ENCODE results near the gene NXN. TPM values are rescaled to one million over a fixed set of nuclear protein-coding genes. Genes with fewer than 3 reads are reported as not detected.

The NXN gene
- total RNA-seq, 1 experiment from 2014 or later = 57.3 TPM

- POLR2A ChIA-PET = interaction anchor here (1.3 to 11.8 kb wide), 2 partner anchors 13 to 88 kb away, joined by 8 to 159 read pairs; no protein-coding TSS in a partner anchor
- no peak for DNase-seq (ENCODE audit: unreplicated experiment)
- Mint-ChIP-seq H3K4me3 (ENCODE audit: unreplicated experiment) (no peak overlapping the region), H3K27ac (ENCODE audit: low read depth, unreplicated experiment) (no peak overlapping the region), H3K9me3 (ENCODE audit: unreplicated experiment) (no peaks in the 10 kb centered on the region), H3K36me3 (ENCODE audit: insufficient read depth, unreplicated experiment) (peaks cover 6% of the 10 kb centered on the region), H3K4me1 (ENCODE audit: insufficient read depth, unreplicated experiment) (peaks cover 11% of the 10 kb centered on the region), H3K27me3 (ENCODE audit: insufficient read depth, unreplicated experiment) (no peaks in the 10 kb centered on the region)
- TF ChIP-seq CTCF (IDR thresholded peaks at IDR 0.05; ENCODE audit: unreplicated experiment) = no peak
- no TSS peak for BruUV-seq (replicated peaks)
- intact Hi-C loops (cut with micrococcal nuclease) = no loop called here
- CTCF ChIA-PET = interaction anchor here (0.6 kb wide), 1 partner anchor 27 kb away, joined by 3 read pairs; the partner anchor contains the start of gene TIMM22
These were observed 9.7 kb downstream of the NXN start for GRCh38 chr17:969811-970355.

GRCh38 chr17:968812-969730 is 10.5 kb downstream of the NXN start:
- ChIA-PET CTCF (no interaction called here), POLR2A (no interaction called here)
- H3K9me3 Mint-ChIP-seq (ENCODE audit: unreplicated experiment) = no peaks in the 10 kb centered on the region
- H3K4me3 Mint-ChIP-seq (ENCODE audit: unreplicated experiment) = no peak overlapping the region
- H3K4me1 Mint-ChIP-seq (ENCODE audit: insufficient read depth, unreplicated experiment) = peaks cover 11% of the 10 kb centered on the region
- H3K36me3 Mint-ChIP-seq (ENCODE audit: insufficient read depth, unreplicated experiment) = peaks cover 6% of the 10 kb centered on the region
- no peak for DNase-seq (ENCODE audit: unreplicated experiment)
- TF ChIP-seq CTCF (IDR thresholded peaks at IDR 0.05; ENCODE audit: unreplicated experiment) = no peak
- intact Hi-C loops (cut with micrococcal nuclease) = no loop called here
- no peak overlapping the region for H3K27ac Mint-ChIP-seq (ENCODE audit: low read depth, unreplicated experiment)
- BruUV-seq (replicated peaks) = no TSS peak
- no peaks in the 10 kb centered on the region for H3K27me3 Mint-ChIP-seq (ENCODE audit: insufficient read depth, unreplicated experiment)

GRCh38 chr17:967122-967521 is 12.5 kb downstream of the NXN start:
- DNase-seq (ENCODE audit: unreplicated experiment) = no peak
- H3K4me3 Mint-ChIP-seq (ENCODE audit: unreplicated experiment) = no peak overlapping the region
- H3K27me3 Mint-ChIP-seq (ENCODE audit: insufficient read depth, unreplicated experiment) = no peaks in the 10 kb centered on the region
- intact Hi-C loops (cut with micrococcal nuclease) = no loop called here
- H3K27ac Mint-ChIP-seq (ENCODE audit: low read depth, unreplicated experiment) = no peak overlapping the region
- H3K9me3 Mint-ChIP-seq (ENCODE audit: unreplicated experiment) = no peaks in the 10 kb centered on the region
- H3K4me1 Mint-ChIP-seq (ENCODE audit: insufficient read depth, unreplicated experiment) = peaks cover 4% of the 10 kb centered on the region
- POLR2A ChIA-PET = no interaction called here
- CTCF ChIA-PET = interaction anchor here (0.6 kb wide), 1 partner anchor 99 kb away, joined by 3 read pairs; no protein-coding TSS in a partner anchor
- no peak for TF ChIP-seq CTCF (IDR thresholded peaks at IDR 0.05; ENCODE audit: unreplicated experiment)
- no TSS peak for BruUV-seq (replicated peaks)
- peaks cover 6% of the 10 kb centered on the region for H3K36me3 Mint-ChIP-seq (ENCODE audit: insufficient read depth, unreplicated experiment)

GRCh38 chr17:965311-965989 is 14.1 kb downstream of the NXN start:
- no peaks in the 10 kb centered on the region for H3K27me3 Mint-ChIP-seq (ENCODE audit: insufficient read depth, unreplicated experiment)
- H3K27ac Mint-ChIP-seq (ENCODE audit: low read depth, unreplicated experiment) = no peak overlapping the region
- POLR2A ChIA-PET = interaction anchor here (0.6 to 1.7 kb wide), 4 partner anchors 9 to 82 kb away, joined by 4 to 7 read pairs (median 5); no protein-coding TSS in a partner anchor
- TF ChIP-seq CTCF (IDR thresholded peaks at IDR 0.05; ENCODE audit: unreplicated experiment) = no peak
- H3K4me3 Mint-ChIP-seq (ENCODE audit: unreplicated experiment) = no peak overlapping the region
- H3K4me1 Mint-ChIP-seq (ENCODE audit: insufficient read depth, unreplicated experiment) = peaks cover 4% of the 10 kb centered on the region
- CTCF ChIA-PET = interaction anchor here (0.6 to 1.0 kb wide), 6 partner anchors 14 to 292 kb away, joined by 3 to 4 read pairs (median 3); no protein-coding TSS in a partner anchor
- BruUV-seq (replicated peaks) = no TSS peak
- H3K9me3 Mint-ChIP-seq (ENCODE audit: unreplicated experiment) = no peaks in the 10 kb centered on the region
- H3K36me3 Mint-ChIP-seq (ENCODE audit: insufficient read depth, unreplicated experiment) = no peaks in the 10 kb centered on the region
- no peak for DNase-seq (ENCODE audit: unreplicated experiment)
- intact Hi-C loops (cut with micrococcal nuclease) = no loop called here
